Activated CD8-positive, alpha-beta T cell treated with anti-CD3 and anti-CD28 coated beads for 36 hours (primary cell): ENCODE data around the gene WAPL. TPM values are rescaled to one million over a fixed set of nuclear protein-coding genes. Genes with fewer than 3 reads are reported as not detected.

ENCODE experiments used
- ATAC-seq: fragments of 200-7000 bp; cut with Tn5 transposase; one replicate; pipeline ENCODE4 v1.10.0; 2021; ENCODE audit warnings: mild to moderate bottlenecking, moderate library complexity
- CTCF ChIA-PET: fragments of 350-600 bp; sonication (Branson Sonifier 250); formaldehyde crosslinking; loops from one replicate; lab custom pipeline; 2021; ENCODE audit warnings: antibody characterized with exemption; lab: Charles Lee
- POLR2A ChIA-PET: fragments of 350-600 bp; sonication (Branson Sonifier 250); formaldehyde crosslinking; loops from one replicate; lab custom pipeline; 2021; ENCODE audit warnings: antibody characterized with exemption; lab: Charles Lee
- DNase-seq: peaks from one replicate; pipeline ENCODE4 v3.0.0-alpha.2; 2020
- H3K27ac Mint-ChIP-seq: one replicate; pipeline ENCODE4 v1.8.0; 2021; ENCODE audit warnings: mild to moderate bottlenecking, mixed read lengths
- H3K27me3 Mint-ChIP-seq: one replicate; pipeline ENCODE4 v1.8.0; 2021; ENCODE audit warnings: mixed read lengths
- H3K36me3 Mint-ChIP-seq: one replicate; pipeline ENCODE4 v1.8.0; 2021; ENCODE audit warnings: low read depth, mixed read lengths
- H3K4me1 Mint-ChIP-seq: one replicate; pipeline ENCODE4 v1.8.0; 2021; ENCODE audit warnings: low read depth, mixed read lengths
- H3K4me3 Mint-ChIP-seq: one replicate; pipeline ENCODE4 v1.8.0; 2021; ENCODE audit warnings: mild to moderate bottlenecking, moderate library complexity, mixed read lengths
- H3K9me3 Mint-ChIP-seq: one replicate; pipeline ENCODE4 v1.8.0; 2021; ENCODE audit warnings: mixed read lengths
- CTCF ChIP-seq: fragments of 200-600 bp; IDR thresholded peaks from one replicate; pipeline ENCODE4 v1.8.0; 2022; ENCODE audit warnings: antibody characterized with exemption, mild to moderate bottlenecking
- intact Hi-C: fragments of 100-400 bp; cut with micrococcal nuclease; formaldehyde crosslinking; loops from one replicate; pipeline ENCODE4 v1.10.0; 2022
- total RNA-seq, 2 experiments: library from RNA; stranded (reverse); gene quantifications; one replicate each; pipeline ENCODE4 v1.2.3, GENCODE V29; 2021

Gene WAPL
- total RNA-seq, 2 experiments from 2014 or later: 40.9 to 42.0 TPM

DNA sequence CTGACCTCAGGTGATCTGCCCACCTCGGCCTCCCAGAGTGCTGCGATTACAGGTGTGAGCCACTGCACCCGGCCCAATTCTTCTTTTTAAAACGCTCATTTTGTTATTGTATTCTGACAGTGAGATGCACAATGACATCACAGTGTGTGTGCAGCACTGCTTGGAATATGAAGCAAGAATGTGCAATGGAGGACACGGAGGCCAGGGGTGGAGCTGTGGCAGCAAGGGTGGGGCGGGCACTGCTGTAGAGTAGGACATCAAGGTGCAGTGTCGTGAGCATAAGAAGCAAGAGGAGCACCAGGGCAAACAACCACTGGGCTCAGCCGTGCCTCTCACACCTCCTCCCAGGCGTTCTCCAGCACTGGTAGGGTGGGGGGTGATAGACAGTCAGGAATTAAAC lies 128.2 kb downstream of the WAPL start:
- ATAC-seq (no peak), DNase-seq (no peak)
- Mint-ChIP-seq H3K36me3 (no peaks in the 10 kb centered on the region), H3K4me1 (peaks cover 2% of the 10 kb centered on the region), H3K9me3 (no peaks in the 10 kb centered on the region), H3K27me3 (peaks cover 6% of the 10 kb centered on the region), H3K4me3 (no peak overlapping the region), H3K27ac (no peak overlapping the region)
- intact Hi-C loops: loop anchor here (10.0 kb wide), 1 partner anchor 51 kb away; no protein-coding TSS in a partner anchor
- ChIA-PET POLR2A (no interaction called here), CTCF (interaction anchor here (1.0 to 1.2 kb wide), 2 partner anchors 17 to 192 kb away, joined by 3 read pairs; no protein-coding TSS in a partner anchor)
- no peak for TF ChIP-seq CTCF

GRCh38 chr10:86392723-86393094 lies 128.9 kb downstream of the WAPL start:
- Mint-ChIP-seq H3K27me3 (peaks cover 10% of the 10 kb centered on the region), H3K36me3 (no peaks in the 10 kb centered on the region), H3K4me1 (peaks cover 2% of the 10 kb centered on the region), H3K4me3 (no peak overlapping the region), H3K9me3 (no peaks in the 10 kb centered on the region), H3K27ac (no peak overlapping the region)
- DNase-seq (no peak), ATAC-seq (no peak)
- TF ChIP-seq CTCF: no peak
- POLR2A ChIA-PET: no interaction called here
- CTCF ChIA-PET: no interaction called here
- intact Hi-C loops: loop anchor here (10.0 kb wide), 1 partner anchor 52 kb away; no protein-coding TSS in a partner anchor

DNA sequence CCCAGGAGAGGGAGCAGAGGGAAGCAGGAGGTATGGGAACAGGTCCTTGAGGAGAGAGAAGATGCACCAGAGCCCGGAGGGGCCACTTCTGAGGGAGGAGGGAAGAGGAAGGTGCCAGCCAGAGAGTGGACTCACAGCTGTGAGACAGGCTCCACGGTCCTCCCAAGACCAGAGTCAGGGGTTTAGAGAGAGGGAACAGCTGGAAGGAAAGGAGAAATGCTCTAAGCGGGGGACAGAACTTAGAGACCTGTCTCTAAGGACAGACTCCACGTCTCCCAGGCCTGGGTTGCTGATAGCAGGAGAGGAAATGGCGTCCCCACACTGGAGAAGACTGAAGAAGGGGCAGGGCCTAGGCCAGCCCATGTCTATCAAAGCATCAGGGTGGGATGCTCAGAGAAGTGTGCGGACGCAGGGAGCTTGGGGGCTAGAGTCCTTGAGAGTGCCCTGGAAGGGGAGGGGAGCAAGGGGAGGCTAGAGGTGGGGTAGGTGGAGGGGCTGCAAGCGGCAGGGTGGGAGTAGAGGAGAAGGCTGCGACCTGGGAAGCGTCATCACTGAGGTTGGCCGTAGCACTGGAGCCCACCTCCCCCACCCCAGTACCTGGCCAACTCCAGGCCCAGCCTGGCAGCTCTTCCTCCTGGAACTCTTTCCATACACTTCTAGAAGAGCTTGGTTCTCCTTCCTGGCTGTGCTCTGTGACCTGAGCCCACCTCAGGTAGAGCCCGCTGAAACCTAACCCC lies 129.4 kb downstream of the WAPL start:
- no peaks in the 10 kb centered on the region for H3K9me3 Mint-ChIP-seq
- peaks cover 16% of the 10 kb centered on the region for H3K27me3 Mint-ChIP-seq
- no peak overlapping the region for H3K4me3 Mint-ChIP-seq
- DNase-seq (no peak), ATAC-seq (no peak)
- H3K36me3 Mint-ChIP-seq: no peaks in the 10 kb centered on the region
- CTCF ChIA-PET: interaction anchor here (1.7 kb wide), 1 partner anchor 8 kb away, joined by 8 read pairs; no protein-coding TSS in a partner anchor
- H3K27ac Mint-ChIP-seq: no peak overlapping the region
- no peak for TF ChIP-seq CTCF
- POLR2A ChIA-PET: no interaction called here
- peaks cover 2% of the 10 kb centered on the region for H3K4me1 Mint-ChIP-seq
- intact Hi-C loops: loop anchor here (10.0 kb wide), 1 partner anchor 53 kb away; no protein-coding TSS in a partner anchor

DNA sequence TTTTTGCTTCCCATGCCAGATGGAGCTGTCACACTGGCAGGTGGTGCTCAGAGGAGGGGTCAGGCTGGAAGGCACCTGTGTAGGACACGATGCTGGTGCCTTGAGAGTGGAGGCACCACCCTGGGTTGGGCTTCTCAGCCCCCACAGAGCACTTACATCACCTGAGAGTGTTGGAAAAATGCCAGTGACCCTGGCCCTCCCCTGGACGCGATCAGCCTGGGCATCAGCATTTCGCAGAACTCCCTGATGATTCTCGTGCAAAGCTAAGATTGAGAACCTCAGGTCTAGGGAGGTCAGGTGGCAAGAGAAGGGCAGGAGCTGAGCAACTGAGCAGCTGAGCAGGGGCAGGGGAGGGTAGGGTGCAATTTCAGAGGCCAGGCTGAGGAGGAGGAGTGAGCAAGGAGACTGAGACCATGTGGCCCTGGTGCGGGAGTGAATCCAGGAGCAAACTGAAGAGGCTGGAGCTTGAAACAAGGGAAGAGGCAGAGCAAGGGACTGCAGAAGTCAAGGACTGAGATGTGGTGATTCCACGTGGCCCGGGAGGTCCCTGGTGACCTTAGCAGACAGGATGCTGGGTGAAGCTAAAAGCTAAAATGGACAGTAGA lies 130.3 kb downstream of the WAPL start:
- H3K27me3 Mint-ChIP-seq: peaks cover 18% of the 10 kb centered on the region
- no peak for ATAC-seq
- no peaks in the 10 kb centered on the region for H3K36me3 Mint-ChIP-seq
- POLR2A ChIA-PET: interaction anchor here (0.5 kb wide), 1 partner anchor 697 kb away, joined by 3 read pairs; no protein-coding TSS in a partner anchor
- no peaks in the 10 kb centered on the region for H3K9me3 Mint-ChIP-seq
- TF ChIP-seq CTCF: no peak
- DNase-seq: no peak
- intact Hi-C loops: loop anchor here (10.0 kb wide), 1 partner anchor 53 kb away; no protein-coding TSS in a partner anchor
- no peak overlapping the region for H3K4me3 Mint-ChIP-seq
- no peak overlapping the region for H3K27ac Mint-ChIP-seq
- CTCF ChIA-PET: interaction anchor here (1.7 kb wide), 1 partner anchor 9 kb away, joined by 8 read pairs; no protein-coding TSS in a partner anchor
- peaks cover 2% of the 10 kb centered on the region for H3K4me1 Mint-ChIP-seq
